Neural crest cell (in vitro differentiated cells): ENCODE results near the gene SASH1. TPM values are rescaled to one million over a fixed set of nuclear protein-coding genes. Genes with fewer than 3 reads are reported as not detected.

Experiments
- DNase-seq: peaks from one replicate; pipeline ENCODE4 v3.0.0; 2021; ENCODE audit warnings: low read depth, mixed read lengths, low spot score
- H3K27ac Mint-ChIP-seq: one replicate; pipeline ENCODE4 v1.8.0; 2021; ENCODE audit warnings: mild to moderate bottlenecking, mixed read lengths; ENCODE audit not compliant: unreplicated experiment
- H3K27me3 Mint-ChIP-seq: 2 replicates; pipeline ENCODE4 v1.8.0; 2021; ENCODE audit warnings: low read depth, mild to moderate bottlenecking, mixed read lengths
- H3K36me3 Mint-ChIP-seq: 2 replicates; pipeline ENCODE4 v1.8.0; 2021; ENCODE audit warnings: low read depth, mild to moderate bottlenecking, mixed read lengths
- H3K4me1 Mint-ChIP-seq: 2 replicates; pipeline ENCODE4 v1.8.0; 2021; ENCODE audit warnings: mixed read lengths
- H3K4me3 Mint-ChIP-seq: one replicate; pipeline ENCODE4 v1.8.0; 2021; ENCODE audit warnings: mild to moderate bottlenecking, mixed read lengths
- H3K9me3 Mint-ChIP-seq: 2 replicates; pipeline ENCODE4 v1.8.0; 2021; ENCODE audit warnings: mixed read lengths
- total RNA-seq: library from RNA; stranded (reverse); gene quantifications from 2 replicates; pipeline ENCODE4 v1.2.1, GENCODE V29; 2021
- TF ChIP-seq, protein P1 (sequence below): fragments of 200-600 bp; sonication (generic); conservative IDR thresholded peaks from 2 replicates; pipeline ENCODE4 v1.5.0; 2021; ENCODE audit warnings: antibody characterized with exemption, mild to moderate bottlenecking

The SASH1 gene
- total RNA-seq, 1 donor from 2014 or later, result 90.0 TPM

DNA sequence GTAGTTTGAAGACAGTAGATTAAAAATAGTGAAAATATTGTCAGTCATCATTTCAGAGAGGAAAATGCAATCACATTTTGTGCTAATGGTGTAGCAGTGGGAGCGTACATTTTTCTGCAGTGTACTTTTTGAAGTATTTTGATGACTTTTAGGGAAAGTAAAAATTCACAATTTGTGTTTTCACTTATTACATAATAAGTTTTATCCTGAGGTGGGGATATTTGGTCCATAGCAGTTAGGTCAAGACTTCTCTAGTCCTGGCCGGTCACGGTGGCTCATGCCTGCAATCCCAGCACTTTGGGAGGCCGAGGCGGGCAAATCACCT is 122.3 kb downstream of the SASH1 start:
- no peaks in the 10 kb centered on the region for H3K9me3 Mint-ChIP-seq
- H3K36me3 Mint-ChIP-seq, result peaks cover 4% of the 10 kb centered on the region
- peak overlapping the region; percentile 13 for H3K4me3 Mint-ChIP-seq
- no peak overlapping the region for H3K27ac Mint-ChIP-seq
- TF ChIP-seq, protein P1, sequence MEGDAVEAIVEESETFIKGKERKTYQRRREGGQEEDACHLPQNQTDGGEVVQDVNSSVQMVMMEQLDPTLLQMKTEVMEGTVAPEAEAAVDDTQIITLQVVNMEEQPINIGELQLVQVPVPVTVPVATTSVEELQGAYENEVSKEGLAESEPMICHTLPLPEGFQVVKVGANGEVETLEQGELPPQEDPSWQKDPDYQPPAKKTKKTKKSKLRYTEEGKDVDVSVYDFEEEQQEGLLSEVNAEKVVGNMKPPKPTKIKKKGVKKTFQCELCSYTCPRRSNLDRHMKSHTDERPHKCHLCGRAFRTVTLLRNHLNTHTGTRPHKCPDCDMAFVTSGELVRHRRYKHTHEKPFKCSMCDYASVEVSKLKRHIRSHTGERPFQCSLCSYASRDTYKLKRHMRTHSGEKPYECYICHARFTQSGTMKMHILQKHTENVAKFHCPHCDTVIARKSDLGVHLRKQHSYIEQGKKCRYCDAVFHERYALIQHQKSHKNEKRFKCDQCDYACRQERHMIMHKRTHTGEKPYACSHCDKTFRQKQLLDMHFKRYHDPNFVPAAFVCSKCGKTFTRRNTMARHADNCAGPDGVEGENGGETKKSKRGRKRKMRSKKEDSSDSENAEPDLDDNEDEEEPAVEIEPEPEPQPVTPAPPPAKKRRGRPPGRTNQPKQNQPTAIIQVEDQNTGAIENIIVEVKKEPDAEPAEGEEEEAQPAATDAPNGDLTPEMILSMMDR, result no peak
- H3K4me1 Mint-ChIP-seq, result peaks cover 66% of the 10 kb centered on the region
- DNase-seq, result no peak
- no peaks in the 10 kb centered on the region for H3K27me3 Mint-ChIP-seq

GRCh38 chr6:148465670-148466069 is 123.0 kb downstream of the SASH1 start:
- Mint-ChIP-seq H3K27me3 (no peaks in the 10 kb centered on the region), H3K27ac (no peak overlapping the region), H3K4me3 (peak overlapping the region; percentile 2), H3K4me1 (peaks cover 66% of the 10 kb centered on the region), H3K9me3 (no peaks in the 10 kb centered on the region), H3K36me3 (peaks cover 4% of the 10 kb centered on the region)
- no peak for DNase-seq
- TF ChIP-seq, protein P1, result no peak

GRCh38 chr6:148466158-148466557 is 123.5 kb downstream of the SASH1 start:
- Mint-ChIP-seq H3K4me3 (peak overlapping the region; percentile 2), H3K27me3 (no peaks in the 10 kb centered on the region), H3K9me3 (no peaks in the 10 kb centered on the region), H3K4me1 (peaks cover 66% of the 10 kb centered on the region), H3K27ac (no peak overlapping the region), H3K36me3 (peaks cover 4% of the 10 kb centered on the region)
- TF ChIP-seq, protein P1, result no peak
- no peak for DNase-seq

GRCh38 chr6:148467926-148468325 is 125.3 kb downstream of the SASH1 start:
- Mint-ChIP-seq H3K4me1 (peaks cover 70% of the 10 kb centered on the region), H3K9me3 (peaks cover 3% of the 10 kb centered on the region), H3K27ac (no peak overlapping the region), H3K36me3 (peaks cover 9% of the 10 kb centered on the region), H3K27me3 (no peaks in the 10 kb centered on the region), H3K4me3 (no peak overlapping the region)
- no peak for DNase-seq
- TF ChIP-seq, protein P1, result no peak

- TF ChIP-seq, protein P1, result no peak
- H3K4me1 Mint-ChIP-seq, result peaks cover 61% of the 10 kb centered on the region
- H3K27me3 Mint-ChIP-seq, result no peaks in the 10 kb centered on the region
- no peak for DNase-seq
- H3K9me3 Mint-ChIP-seq, result peaks cover 3% of the 10 kb centered on the region
- H3K27ac Mint-ChIP-seq, result no peak overlapping the region
- H3K36me3 Mint-ChIP-seq, result peaks cover 21% of the 10 kb centered on the region
- peak overlapping the region; percentile 38 for H3K4me3 Mint-ChIP-seq
These were observed 127.5 kb downstream of the SASH1 start for GRCh38 chr6:148470156-148470555.
